MCF 10A (cell line): Measurements from ENCODE around the gene HGF. TPM values are rescaled to one million over a fixed set of nuclear protein-coding genes. Genes with fewer than 3 reads are reported as not detected.

Experiments
- BruUV-seq: library from RNA; stranded (reverse); fragments of 400-500 nt; replicated peaks from 2 replicates; lab custom pipeline; 2021; lab: Mats Ljungman, UMichigan
- CTCF ChIA-PET: fragments of 300-600 bp; sonication (Branson Sonifier 250); formaldehyde crosslinking; extraction: SDS; loops from one replicate; lab custom pipeline; 2021; ENCODE audit warnings: antibody characterized with exemption, inconsistent platforms; lab: Yijun Ruan, JAX
- POLR2A ChIA-PET: fragments of 300-600, 350-650 bp; sonication (Branson Sonifier 250); formaldehyde crosslinking; extraction: SDS; loops from one replicate; lab custom pipeline; 2020; ENCODE audit warnings: antibody characterized with exemption, inconsistent platforms; lab: Yijun Ruan, JAX
- DNase-seq: peaks from one replicate; pipeline ENCODE4 v3.0.0-alpha.2; 2018; ENCODE audit not compliant: unreplicated experiment
- H3K27ac Mint-ChIP-seq: one replicate; pipeline ENCODE4 v1.8.0; 2022; ENCODE audit warnings: mild to moderate bottlenecking, low read depth, mixed read lengths; ENCODE audit not compliant: unreplicated experiment
- H3K27me3 Mint-ChIP-seq: one replicate; pipeline ENCODE4 v1.8.0; 2022; ENCODE audit warnings: mixed read lengths; ENCODE audit not compliant: insufficient read depth, unreplicated experiment
- H3K36me3 Mint-ChIP-seq: one replicate; pipeline ENCODE4 v1.8.0; 2022; ENCODE audit warnings: mild to moderate bottlenecking, moderate library complexity, mixed read lengths; ENCODE audit not compliant: insufficient read depth, unreplicated experiment
- H3K4me1 Mint-ChIP-seq: one replicate; pipeline ENCODE4 v1.8.0; 2022; ENCODE audit warnings: mixed read lengths; ENCODE audit not compliant: insufficient read depth, unreplicated experiment
- H3K4me3 Mint-ChIP-seq: one replicate; pipeline ENCODE4 v1.8.0; 2022; ENCODE audit warnings: mild to moderate bottlenecking, moderate library complexity, mixed read lengths; ENCODE audit not compliant: unreplicated experiment
- H3K9me3 Mint-ChIP-seq: one replicate; pipeline ENCODE4 v1.8.0; 2022; ENCODE audit warnings: mixed read lengths; ENCODE audit not compliant: unreplicated experiment
- intact Hi-C: fragments of 100-400 bp; cut with micrococcal nuclease; formaldehyde crosslinking; loops from 2 replicates; pipeline ENCODE4 v1.14.1; 2022
- total RNA-seq: library from RNA; stranded (reverse); gene quantifications from 2 replicates; pipeline ENCODE4 v1.2.3, GENCODE V29; 2022
- TF ChIP-seq, protein P1 (sequence below): fragments of 200-600 bp; IDR thresholded peaks from one replicate; pipeline ENCODE4 v1.8.0; 2022; ENCODE audit warnings: antibody characterized with exemption, mild to moderate bottlenecking; ENCODE audit not compliant: unreplicated experiment

Gene HGF
- total RNA-seq, 1 experiment from 2014 or later: not detected

- DNase-seq: no peak
- H3K36me3 Mint-ChIP-seq: no peaks in the 10 kb centered on the region
- intact Hi-C loops: no loop called here
- BruUV-seq: no TSS peak
- ChIA-PET CTCF (interaction anchor here (0.6 kb wide), 2 partner anchors 210 to 281 kb away, joined by 3 read pairs; no protein-coding TSS in a partner anchor), POLR2A (no interaction called here)
- H3K9me3 Mint-ChIP-seq: no peaks in the 10 kb centered on the region
- H3K27me3 Mint-ChIP-seq: peaks cover 76% of the 10 kb centered on the region
- H3K27ac Mint-ChIP-seq: no peak overlapping the region
- no peak overlapping the region for H3K4me3 Mint-ChIP-seq
- H3K4me1 Mint-ChIP-seq: no peaks in the 10 kb centered on the region
- TF ChIP-seq, protein P1, sequence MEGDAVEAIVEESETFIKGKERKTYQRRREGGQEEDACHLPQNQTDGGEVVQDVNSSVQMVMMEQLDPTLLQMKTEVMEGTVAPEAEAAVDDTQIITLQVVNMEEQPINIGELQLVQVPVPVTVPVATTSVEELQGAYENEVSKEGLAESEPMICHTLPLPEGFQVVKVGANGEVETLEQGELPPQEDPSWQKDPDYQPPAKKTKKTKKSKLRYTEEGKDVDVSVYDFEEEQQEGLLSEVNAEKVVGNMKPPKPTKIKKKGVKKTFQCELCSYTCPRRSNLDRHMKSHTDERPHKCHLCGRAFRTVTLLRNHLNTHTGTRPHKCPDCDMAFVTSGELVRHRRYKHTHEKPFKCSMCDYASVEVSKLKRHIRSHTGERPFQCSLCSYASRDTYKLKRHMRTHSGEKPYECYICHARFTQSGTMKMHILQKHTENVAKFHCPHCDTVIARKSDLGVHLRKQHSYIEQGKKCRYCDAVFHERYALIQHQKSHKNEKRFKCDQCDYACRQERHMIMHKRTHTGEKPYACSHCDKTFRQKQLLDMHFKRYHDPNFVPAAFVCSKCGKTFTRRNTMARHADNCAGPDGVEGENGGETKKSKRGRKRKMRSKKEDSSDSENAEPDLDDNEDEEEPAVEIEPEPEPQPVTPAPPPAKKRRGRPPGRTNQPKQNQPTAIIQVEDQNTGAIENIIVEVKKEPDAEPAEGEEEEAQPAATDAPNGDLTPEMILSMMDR: no peak
Observed at GRCh38 chr7:81779706-81780105, 9.9 kb upstream of the HGF start.

DNA sequence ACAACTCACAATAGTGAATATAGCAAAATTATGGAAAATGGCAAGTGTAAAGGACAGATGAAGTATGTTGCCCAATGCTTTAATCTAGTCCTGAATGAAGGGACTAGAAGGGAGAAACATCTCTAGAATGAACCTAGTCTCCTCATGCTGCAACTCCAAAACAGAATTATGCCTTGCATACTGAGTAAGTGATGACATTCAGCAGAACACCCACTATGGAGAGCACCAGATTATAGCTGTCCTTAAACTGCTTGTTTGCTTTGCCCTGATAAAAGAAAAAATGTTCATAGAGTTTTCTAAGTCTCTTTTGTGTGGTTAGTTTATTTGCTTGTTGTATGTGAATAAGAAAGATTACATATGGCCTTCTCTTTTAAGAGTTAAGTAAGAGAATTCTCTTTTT is 7.8 kb upstream of the HGF start:
- Mint-ChIP-seq H3K4me1 (no peaks in the 10 kb centered on the region), H3K9me3 (no peaks in the 10 kb centered on the region), H3K4me3 (no peak overlapping the region), H3K27me3 (peaks cover 88% of the 10 kb centered on the region), H3K27ac (no peak overlapping the region), H3K36me3 (no peaks in the 10 kb centered on the region)
- TF ChIP-seq, protein P1: no peak
- no peak for DNase-seq
- ChIA-PET CTCF (interaction anchor here (0.6 to 1.8 kb wide), 6 partner anchors 10 to 300 kb away, joined by 3 to 8 read pairs (median 3); no protein-coding TSS in a partner anchor), POLR2A (no interaction called here)
- intact Hi-C loops: loop anchor here (2.0 kb wide), 1 partner anchor 277 kb away; no protein-coding TSS in a partner anchor
- BruUV-seq: no TSS peak

DNA sequence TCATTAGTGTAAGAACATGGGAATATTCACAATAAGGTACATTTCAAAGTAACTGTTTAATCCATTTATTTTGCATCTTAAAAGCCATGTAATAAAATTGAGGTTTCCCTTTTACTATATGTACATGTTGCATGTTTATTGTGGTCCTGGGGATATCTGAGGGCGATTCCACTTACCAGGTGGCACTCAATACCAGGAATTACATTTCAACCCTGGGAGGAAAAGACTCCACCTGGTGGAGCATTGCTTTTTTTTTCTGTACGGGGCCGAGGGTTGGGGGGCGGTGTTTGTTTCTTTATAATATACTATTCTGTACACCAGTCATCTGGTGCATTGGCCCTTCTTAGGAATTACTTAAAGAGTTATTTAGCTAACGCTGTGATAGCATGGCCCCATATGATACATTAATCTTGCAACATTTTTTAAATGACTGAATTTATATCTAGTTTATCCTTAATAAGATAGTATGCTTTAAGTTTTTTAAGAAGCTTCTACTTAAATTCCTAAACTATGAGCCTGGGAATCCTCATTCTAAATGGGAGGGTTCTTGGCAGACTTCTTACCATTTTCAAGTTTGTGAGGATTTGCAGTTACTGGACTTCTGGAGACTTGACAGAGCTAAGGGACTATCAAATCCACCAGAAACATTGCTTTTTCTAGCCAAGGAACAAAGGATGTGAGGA is 7.2 kb upstream of the HGF start:
- Mint-ChIP-seq H3K9me3 (no peaks in the 10 kb centered on the region), H3K4me3 (no peak overlapping the region), H3K4me1 (no peaks in the 10 kb centered on the region), H3K27me3 (peaks cover 88% of the 10 kb centered on the region), H3K36me3 (no peaks in the 10 kb centered on the region), H3K27ac (no peak overlapping the region)
- intact Hi-C loops: loop anchor here (2.0 kb wide), 1 partner anchor 276 kb away; no protein-coding TSS in a partner anchor
- CTCF ChIA-PET: interaction anchor here (0.7 to 1.8 kb wide), 6 partner anchors 10 to 299 kb away, joined by 3 to 8 read pairs (median 3); no protein-coding TSS in a partner anchor
- BruUV-seq: no TSS peak
- no peak for DNase-seq
- TF ChIP-seq, protein P1: no peak
- POLR2A ChIA-PET: no interaction called here

GRCh38 chr7:81776161-81776560 is 6.3 kb upstream of the HGF start:
- TF ChIP-seq, protein P1: no peak
- no peaks in the 10 kb centered on the region for H3K36me3 Mint-ChIP-seq
- peaks cover 88% of the 10 kb centered on the region for H3K27me3 Mint-ChIP-seq
- ChIA-PET POLR2A (no interaction called here), CTCF (interaction anchor here (1.8 kb wide), 1 partner anchor 276 kb away, joined by 8 read pairs; no protein-coding TSS in a partner anchor)
- intact Hi-C loops: loop anchor here (2.0 kb wide), 1 partner anchor 275 kb away; no protein-coding TSS in a partner anchor
- DNase-seq: no peak
- BruUV-seq: no TSS peak
- no peak overlapping the region for H3K4me3 Mint-ChIP-seq
- no peaks in the 10 kb centered on the region for H3K4me1 Mint-ChIP-seq
- no peaks in the 10 kb centered on the region for H3K9me3 Mint-ChIP-seq
- no peak overlapping the region for H3K27ac Mint-ChIP-seq
